ENCODE results near the gene FGF21.
A peak's percentile ranks its signal among the peaks of the same experiment; 100 is the strongest.
"Not testable (repeated sequence)": the region's sequence is repeated elsewhere in the genome, so short reads cannot be mapped to it uniquely, and the experiment has no call there.

The FGF21 gene

DNA sequence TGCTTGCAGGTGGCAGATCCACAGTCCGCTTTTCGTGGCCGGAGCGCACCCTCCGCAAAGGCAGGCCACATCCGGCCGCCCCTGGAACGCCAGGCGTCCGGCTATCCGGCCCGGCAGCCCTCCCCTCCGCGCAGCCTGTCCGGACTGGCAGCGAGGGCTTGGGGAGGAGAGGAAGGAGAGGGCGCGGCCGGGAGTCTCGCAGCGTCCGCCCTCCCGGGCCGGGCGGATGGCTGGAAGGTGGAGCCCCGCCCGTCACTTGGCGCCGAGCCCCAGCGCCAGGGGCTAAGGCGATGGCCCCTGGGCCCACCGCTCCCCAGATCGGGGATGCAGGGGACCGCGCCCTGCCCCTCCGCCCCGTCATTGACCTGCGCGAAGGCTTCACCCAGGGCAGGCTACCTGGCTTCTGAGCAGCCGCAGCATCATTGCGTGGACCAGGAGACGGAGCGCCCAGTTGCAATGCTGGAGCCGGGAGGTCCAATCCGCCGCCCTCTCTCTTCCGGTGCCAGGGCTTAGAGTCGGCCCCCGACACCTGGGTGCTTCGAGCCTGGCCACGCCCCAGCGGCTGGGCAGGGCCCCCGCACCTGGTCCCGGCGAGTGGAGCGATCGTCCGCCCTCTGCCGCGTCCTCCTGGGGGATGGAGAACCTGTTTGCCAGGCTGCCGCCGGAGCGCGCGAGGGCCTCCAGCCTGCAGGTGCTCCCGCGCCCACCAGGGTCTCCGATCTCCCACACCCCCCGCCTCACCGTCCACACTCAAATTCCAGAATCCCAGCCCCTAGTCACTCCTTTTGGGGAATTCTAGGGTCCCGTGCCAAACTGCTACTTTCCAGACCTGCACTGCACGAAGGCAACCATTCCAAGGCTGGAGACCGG lies 2.6 kb upstream of the FGF21 start, which contains the start of gene FUT1:
Gene FUT1, minus strand, starts transcription at position 146 of the 870 bp plus-strand sequence. CDS start 1,360 bp downstream, outside the sequence.
- DNase-seq: peak; percentile 94

DNA sequence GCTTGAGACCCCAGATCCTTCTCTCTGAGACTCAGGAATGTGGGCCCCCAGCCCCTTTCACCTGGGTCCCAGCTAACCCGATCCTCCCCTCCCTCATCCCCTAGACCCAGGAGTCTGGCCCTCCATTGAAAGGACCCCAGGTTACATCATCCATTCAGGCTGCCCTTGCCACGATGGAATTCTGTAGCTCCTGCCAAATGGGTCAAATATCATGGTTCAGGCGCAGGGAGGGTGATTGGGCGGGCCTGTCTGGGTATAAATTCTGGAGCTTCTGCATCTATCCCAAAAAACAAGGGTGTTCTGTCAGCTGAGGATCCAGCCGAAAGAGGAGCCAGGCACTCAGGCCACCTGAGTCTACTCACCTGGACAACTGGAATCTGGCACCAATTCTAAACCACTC lies 463 bp downstream of the FGF21 start:
- DNase-seq: no peak

DNA sequence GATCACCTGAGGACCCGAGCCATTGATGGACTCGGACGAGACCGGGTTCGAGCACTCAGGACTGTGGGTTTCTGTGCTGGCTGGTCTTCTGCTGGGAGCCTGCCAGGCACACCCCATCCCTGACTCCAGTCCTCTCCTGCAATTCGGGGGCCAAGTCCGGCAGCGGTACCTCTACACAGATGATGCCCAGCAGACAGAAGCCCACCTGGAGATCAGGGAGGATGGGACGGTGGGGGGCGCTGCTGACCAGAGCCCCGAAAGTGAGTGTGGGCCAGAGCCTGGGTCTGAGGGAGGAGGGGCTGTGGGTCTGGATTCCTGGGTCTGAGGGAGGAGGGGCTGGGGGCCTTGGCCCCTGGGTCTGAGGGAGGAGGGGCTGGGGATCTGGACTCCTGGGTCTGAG lies 888 bp downstream of the FGF21 start:
- no peak for DNase-seq

DNA sequence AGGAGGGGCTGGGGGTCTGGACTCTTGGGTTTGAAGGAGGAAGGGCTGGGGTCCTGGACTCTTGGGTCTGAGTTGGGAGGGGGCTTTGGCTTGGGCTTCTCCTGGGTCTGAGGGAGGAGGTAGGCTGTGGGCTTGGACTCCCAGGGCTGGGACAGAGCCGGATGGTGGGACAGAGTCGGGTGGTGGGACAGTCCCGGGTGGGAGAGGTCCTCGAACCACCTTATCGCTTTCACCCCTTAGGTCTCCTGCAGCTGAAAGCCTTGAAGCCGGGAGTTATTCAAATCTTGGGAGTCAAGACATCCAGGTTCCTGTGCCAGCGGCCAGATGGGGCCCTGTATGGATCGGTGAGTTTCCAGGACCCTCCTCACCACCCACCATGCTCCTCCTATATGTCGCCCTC lies 1.4 kb downstream of the FGF21 start:
- DNase-seq: no peak

DNA sequence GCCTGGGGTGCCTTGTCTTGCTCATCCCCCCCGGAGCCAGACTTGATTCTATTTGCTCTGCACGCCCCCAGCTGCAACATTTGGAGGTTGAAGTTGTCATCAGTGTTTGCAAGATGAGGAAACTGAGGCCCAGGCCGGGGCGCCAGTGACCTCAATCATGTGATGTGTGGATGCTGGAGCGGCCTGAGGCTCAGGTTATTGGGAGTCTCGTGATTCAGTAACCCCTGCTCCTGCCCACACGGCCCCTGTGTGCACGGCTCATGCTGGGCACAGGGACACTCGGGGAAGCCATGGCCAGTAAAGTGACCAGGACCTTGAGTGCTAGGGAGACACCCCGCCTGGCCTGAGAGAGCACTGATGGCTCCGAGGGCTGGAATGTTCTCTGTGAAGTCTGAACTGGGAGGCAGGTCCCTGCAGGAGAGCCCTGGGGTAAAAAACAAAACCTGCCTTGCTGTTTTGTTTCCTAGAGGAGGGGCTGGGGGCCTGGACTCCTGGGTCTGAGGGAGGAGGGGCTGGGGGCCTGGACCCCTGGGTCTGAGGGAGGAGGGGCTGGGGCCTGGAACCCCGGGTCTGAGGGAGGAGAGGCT lies 1.9 kb downstream of the FGF21 start:
- no peak for DNase-seq

DNA sequence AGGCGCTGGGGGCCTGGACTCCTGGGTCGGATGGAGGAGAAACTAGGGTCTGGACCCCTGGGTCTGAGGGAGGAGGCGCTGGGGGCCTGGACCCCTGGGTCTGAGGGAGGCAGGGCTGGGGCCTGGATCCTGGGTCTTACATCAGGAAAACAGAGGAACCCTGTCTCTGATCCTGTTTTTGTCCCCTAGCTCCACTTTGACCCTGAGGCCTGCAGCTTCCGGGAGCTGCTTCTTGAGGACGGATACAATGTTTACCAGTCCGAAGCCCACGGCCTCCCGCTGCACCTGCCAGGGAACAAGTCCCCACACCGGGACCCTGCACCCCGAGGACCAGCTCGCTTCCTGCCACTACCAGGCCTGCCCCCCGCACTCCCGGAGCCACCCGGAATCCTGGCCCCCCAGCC lies 2.4 kb downstream of the FGF21 start:
- no peak for DNase-seq

DNA sequence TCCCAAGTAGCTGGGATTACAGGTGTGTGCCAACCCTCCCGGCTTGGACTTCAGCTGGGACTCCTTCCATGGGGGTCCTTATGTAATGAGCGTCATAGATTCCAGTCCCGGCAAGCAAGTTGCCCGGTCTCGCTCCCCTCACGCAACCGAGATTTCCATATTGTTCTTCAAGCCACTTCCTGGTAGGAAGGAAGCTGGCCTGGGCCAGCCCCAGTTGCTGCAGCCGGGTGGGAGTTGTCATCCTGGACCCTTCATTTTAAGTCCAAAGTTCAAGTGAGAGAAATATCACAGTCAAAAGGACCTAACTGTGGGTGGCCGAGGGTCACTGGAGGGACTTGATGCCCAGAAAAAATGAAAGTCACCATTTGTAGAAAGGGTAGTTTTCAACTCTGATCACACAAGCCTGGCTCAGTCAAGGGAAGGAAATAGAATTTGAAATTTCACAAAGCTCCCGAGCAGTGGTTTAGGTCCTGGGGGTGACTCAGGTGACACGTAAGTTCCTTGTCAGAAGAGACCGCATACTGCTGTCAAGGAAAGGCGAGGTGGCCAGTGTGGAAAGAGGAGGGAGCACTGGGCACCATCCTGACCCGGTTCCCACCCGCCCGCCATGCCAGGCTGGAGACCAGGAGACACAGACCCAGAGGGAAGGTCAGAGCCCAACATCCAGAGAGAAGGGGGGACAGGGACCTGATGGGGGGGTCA lies 5.3 kb downstream of the FGF21 start:
- DNase-seq: no peak

DNA sequence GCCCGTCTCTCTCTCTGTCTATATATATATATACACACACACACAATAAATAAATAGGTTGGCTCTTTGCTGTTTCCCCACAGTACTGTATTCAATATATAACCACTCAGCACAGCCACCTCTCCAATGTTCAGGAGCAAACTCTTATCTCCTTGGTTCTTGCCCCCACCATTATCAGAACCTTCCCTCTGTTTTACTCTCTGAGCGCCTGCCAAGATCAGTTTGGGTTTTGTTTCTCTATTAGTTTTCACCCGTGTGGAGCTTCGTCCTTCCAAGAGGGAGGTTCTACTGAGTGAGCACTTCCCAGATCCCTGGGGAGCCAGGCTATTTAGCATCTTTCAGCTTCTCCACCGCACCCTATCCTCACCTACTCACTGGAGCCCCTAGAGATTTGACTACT lies 10.5 kb downstream of the FGF21 start:
- DNase-seq: not testable (repeated sequence)

DNA sequence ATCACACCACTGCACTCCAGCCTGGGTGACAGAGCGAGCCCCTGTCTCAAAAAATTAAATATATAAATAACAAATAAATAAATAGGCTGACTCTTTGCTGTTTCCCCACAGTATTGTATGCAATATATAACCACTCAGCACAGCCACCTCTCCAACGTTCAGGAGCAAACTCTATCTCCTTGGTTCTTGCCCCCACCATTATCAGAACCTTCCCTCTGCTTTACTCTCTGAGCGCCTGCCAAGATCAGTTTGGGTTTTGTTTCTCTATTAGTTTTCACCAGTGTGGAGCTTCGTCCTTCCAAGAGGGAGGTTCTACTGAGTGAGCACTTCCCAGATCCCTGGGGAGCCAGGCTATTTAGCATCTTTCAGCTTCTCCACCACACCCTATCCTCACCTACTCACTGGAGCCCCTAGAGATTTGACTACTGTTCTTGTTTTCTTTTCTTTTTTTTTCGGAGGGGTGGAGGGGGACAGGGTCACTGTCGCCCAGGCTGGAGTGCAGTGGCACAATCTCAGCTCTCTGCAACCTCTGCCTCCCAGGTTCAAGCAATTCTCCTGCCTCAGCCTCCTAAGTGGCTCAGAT lies 12.9 kb downstream of the FGF21 start:
- DNase-seq: not testable (repeated sequence)

DNA sequence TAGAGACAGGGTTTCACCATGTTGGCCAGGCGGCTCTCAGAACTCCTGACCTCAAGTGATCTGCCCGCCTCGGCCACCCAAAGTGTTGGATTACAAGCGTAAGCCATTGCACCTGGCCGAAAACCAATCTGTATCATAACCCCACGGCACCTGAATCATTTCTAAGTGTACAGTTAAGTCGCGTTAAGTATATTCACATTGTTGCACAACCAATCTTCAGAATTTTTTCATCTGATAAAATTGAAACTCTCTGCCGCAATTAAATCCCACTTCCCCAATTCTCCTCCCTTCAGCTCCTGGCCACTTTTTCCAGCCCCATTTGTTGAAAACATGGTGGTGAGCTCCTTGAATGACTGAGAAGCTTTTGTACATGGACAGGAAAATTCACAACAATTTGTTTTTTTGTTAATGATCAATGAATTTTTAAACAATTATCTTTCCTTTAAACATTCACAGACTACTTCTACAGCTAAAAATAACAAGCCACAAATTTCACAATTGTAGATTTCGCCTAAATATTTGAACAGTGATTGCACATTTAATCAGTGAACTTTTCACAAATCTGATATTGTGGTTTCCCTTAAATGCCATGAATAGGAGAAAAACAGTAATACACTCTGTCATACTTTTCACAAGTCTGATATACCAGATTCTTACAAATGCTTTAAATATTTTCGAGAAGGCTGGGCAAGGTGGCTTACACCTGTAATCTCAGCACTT lies 13.8 kb downstream of the FGF21 start:
- no peak for DNase-seq

DNA sequence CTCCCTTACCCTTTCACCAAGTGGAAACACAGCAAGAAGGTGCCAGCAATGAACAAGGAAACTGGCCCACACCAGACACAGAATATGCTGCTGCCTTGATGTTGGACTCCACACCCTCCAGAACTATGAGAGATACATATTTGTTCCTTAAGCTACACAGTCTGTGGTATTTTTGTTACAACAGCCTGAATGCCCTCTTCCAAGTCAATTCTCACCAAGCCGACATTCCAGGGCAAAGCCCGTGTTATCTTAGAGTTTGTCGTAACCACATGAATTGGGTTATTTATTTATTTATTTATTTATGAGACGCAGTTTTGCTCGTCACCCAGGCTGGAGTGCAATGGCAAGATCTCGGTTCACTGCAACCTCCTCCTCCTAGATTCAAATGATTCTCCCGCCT lies 14.9 kb downstream of the FGF21 start:
- no peak for DNase-seq

DNA sequence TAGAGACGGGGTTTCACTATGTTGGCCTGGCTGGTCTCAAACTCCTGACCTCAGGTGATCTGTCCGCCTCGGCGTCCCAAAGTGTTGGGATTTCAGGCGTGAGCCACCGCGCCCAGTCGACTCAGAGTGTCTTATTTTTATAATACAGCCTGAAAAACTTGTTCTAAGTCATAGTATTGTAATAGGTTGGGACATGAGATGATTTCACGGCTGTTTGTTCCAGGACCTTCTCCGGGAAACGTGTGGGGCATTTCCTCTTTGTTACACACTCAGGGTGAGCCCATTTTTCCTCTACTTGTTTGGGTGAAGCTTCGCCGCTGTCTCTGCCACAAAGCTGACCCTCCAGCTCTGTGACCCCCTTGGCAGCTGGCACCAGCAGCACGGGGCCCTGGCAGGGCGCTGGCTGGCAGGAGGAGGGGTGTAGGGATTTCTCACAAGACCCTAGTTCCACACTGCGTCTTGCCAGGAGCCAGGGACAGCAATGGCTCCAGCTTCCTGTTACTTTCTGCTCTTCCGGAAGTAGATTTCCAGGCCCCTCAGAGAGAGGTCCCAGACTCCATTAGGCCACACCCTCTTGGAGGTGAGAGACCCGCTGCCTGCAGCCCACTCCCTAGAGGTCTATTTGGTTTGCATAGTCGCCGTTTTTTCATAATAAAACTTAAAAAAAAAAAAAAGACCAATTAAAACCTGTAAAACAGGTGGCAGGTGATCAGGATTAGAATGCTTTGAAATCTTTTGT lies 15.6 kb downstream of the FGF21 start:
- DNase-seq: no peak

DNA sequence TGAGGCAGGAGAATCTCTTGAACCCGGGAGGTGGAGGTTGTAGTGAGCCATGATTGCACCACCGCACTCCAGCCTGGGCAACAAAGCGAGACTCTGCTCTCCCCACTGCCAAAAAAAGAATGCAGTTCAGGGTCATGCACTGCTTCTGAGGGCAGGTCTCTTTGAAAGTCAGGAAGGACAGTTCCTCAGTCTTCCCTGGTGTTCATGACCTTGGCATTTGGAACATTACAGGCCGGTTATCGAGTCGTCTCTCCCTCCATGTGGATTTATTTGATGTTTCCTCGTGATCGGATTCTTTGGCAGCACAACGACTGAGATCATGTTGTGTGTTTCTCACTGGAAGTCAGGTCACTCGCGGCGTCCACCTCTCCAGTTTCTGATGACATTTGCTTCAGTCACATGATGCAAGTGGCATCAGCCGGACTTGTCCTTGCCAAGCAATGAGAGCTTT lies 17.2 kb downstream of the FGF21 start:
- no peak for DNase-seq

DNA sequence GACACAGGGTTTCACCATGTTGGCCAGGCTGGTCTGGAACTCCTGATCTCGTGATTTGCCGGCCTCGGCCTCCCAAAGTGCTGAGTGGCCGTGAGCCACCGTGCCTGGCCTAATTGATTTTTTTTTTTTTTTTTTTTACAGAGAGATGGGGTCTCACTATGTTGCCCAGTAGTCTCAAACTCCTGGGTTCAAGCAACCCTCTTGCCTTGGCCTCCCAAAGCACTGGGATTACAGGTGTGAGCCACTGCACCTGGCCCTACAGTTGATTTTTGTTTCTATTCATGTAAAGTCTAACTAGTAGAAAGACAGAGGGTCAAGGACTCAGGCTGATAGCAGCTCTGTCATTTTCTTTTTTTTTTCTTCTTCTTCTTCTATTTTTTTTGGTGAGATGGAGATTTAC lies 21.8 kb downstream of the FGF21 start:
- DNase-seq: no peak

DNA sequence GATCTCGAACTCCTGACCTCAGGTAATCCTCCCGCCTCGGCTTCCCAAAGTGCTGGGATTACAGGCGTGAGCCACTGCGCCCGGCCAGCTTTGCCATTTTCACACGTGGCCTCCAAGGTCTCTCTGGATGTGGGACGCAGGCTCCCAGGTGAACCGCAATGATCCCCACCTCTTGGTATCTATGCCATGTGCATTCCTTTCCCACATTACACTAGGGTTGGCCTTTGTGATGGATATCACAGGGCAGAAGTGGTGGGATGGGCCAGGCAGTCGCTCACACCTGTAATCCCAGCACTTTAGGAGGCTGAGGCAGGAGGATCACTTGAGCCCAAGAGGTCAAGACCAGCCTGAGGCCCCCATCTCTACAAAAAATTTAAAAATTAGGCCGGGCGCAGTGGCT lies 22.4 kb downstream of the FGF21 start:
- DNase-seq: no peak

DNA sequence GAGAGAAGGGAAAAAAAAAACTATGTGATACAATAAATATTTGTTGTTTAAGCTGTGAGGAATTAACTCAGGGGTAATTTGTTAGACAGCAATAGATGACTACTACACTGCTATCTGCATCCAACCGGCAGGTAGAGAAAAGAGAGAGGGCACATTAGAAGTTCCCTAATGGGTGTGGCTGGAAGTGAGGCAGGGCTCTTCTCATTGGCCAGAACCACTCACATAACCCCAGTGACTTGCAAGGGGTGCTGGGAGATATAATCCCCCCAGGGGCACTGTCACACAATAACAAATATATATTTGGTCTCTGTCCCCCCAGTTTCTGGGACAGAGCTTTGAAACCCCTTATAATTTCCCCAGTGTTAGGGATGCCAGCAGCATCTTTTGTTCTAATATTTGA lies 24.3 kb downstream of the FGF21 start:
- DNase-seq: no peak

DNA sequence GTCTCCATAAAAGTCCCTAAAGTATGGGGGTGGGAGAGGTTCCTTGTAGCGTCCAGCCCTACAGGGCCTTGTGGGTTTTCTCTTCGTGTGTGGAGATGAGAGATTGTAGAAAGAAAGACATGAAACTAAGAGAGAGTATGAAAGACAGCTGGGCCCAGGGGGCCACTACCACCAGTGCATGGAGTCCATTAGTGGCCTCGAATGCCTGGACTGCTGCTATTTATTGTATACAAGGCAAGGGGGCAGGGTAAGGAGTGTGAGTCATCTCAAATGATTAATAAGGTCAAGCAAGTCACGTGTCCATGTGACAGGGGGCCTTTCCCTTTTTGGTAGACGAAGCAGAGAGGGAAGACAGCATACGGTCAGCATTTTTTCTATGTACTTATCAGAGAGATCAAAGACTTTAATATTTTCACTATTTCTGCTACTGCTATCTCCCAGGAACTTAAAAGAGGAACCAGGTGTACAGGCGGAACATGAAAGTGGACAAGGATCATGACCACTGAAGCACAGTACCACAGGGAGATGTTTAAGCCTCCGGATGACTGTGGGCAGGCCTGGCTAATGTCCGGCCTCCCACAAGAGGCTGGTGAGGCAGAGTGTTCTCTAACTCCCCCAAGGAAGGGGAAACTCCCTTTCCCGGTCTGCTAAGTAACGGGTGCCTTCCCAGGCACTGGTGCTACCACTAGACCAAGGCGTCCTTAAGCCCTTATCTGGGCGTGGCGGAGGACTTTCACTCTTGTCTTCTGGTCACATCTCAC lies 25.5 kb downstream of the FGF21 start:
- DNase-seq: no peak

DNA sequence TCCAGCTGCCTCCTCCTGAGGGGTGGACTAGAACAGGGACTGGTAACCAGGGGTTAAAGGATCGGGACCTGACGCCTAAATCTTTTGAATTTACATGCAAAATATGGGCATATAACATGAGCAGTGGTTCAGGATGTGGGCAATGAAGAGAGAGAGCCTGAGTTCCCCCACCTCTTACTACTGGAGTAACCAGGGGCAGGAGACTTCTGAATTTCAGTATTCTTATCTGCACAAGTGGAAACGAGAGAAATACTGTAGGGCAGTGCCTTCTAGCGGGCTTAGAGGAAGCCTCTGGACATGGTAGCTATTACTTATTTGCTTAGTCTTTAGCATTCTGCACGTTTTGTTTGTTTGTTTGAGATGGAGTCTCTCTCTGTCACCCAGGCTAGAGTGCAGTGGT lies 29.2 kb downstream of the FGF21 start:
- DNase-seq: no peak

DNA sequence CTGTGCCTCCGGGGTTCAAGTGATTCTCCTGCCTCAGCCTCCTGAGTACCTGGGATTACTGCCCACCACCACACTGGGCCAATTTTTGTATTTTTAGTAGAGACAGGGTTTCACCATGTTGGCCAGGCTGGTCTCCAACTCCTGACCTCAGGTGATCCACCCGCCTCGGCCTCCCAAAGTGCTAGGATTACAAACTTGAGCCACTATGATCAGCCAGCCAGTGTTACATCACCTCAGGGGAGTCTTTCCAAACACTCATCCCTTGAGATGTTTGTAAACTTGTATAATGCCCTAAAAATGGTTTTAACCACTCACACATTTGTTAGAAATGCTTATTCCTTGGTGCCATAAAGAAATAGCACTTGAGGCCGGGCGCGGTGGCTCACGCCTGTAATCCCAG lies 31.1 kb downstream of the FGF21 start:
- DNase-seq: not testable (repeated sequence)

DNA sequence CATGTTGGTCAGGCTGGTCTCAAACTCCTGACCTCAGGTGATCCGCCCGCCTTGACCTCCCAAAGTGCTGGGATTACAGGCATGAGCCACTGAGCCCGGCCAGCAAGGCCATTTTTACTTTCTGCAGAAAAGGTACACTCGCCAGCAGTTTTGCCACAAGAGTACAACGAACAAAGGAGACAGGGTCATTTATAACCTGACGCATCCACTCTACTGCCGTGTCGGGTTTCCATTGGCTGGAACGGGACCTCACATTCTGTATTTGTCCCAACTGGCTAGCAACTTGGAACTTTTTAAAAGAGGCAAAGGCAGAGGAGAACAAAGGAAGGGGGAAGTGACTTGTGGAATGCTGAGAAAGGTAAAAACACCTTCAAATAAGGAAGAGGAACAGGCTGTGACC lies 32.0 kb downstream of the FGF21 start:
- DNase-seq: not testable (repeated sequence)

DNA sequence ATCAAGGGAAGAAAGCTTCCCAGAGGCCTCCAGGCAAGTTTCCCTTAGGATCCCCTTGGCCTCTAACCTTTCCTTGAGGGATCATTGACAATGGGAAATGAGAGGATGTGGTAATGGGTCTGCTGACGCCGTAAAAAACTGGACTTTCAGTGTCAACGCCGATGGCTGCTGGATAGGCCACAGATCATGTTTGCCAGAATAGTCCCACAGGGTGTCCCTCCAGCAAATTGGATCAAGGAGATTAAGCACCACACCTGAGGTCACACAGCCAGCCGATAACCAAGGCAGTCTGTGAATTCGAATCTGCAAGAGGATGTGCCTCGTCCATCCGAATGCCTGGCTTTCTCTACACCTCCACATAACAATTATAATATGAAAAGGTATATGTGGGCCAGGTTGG lies 37.9 kb downstream of the FGF21 start:
- no peak for DNase-seq

All from NCI-H510A treated with DMSO at 0.1 percent for 48 hours (cell line).